Neuronal stem cell (in vitro differentiated cells): ENCODE results near the gene HRH1.

Source experiments
- DNase-seq: peaks from one replicate; pipeline ENCODE4 v3.0.0-alpha.2; 2013; ENCODE audit warnings: low spot score
- H2AFZ ChIP-seq: one replicate; pipeline ENCODE4 v1.6.1; 2013; ENCODE audit warnings: mild to moderate bottlenecking, low read length, inconsistent platforms
- H2AK5ac ChIP-seq: 2 replicates; pipeline ENCODE4 v1.6.1; 2013; ENCODE audit warnings: low read depth, mild to moderate bottlenecking, inconsistent platforms, low read length, moderate library complexity, mixed read lengths
- H2BK120ac ChIP-seq: 2 replicates; pipeline ENCODE4 v1.6.1; 2013; ENCODE audit warnings: low read depth, mild to moderate bottlenecking, inconsistent platforms, low read length, moderate library complexity, mixed read lengths
- H2BK12ac ChIP-seq: one replicate; pipeline ENCODE4 v1.6.1; 2013; ENCODE audit warnings: low read length, inconsistent platforms
- H2BK15ac ChIP-seq: 2 replicates; pipeline ENCODE4 v1.6.1; 2013; ENCODE audit warnings: mild to moderate bottlenecking, low read length, inconsistent platforms, mixed read lengths
- H2BK5ac ChIP-seq: one replicate; pipeline ENCODE4 v1.6.1; 2013; ENCODE audit warnings: inconsistent platforms, mild to moderate bottlenecking, low read length, moderate library complexity
- H3K14ac ChIP-seq: one replicate; pipeline ENCODE4 v1.6.1; 2013; ENCODE audit warnings: low read length, inconsistent platforms
- H3K18ac ChIP-seq: 2 replicates; pipeline ENCODE4 v1.6.1; 2013; ENCODE audit warnings: low read length, inconsistent platforms
- H3K23ac ChIP-seq: 2 replicates; pipeline ENCODE4 v1.6.1; 2013; ENCODE audit warnings: low read depth, mild to moderate bottlenecking, mixed read lengths, low read length, inconsistent platforms; ENCODE audit not compliant: poor library complexity
- H3K27ac ChIP-seq: replicated peaks from 3 replicates; pipeline ENCODE4 v1.5.1; 2013; ENCODE audit warnings: low read length, inconsistent platforms
- H3K27me3 ChIP-seq, 3 experiments: 2 replicates each; pipeline ENCODE4 v1.6.1; 2013; ENCODE audit warnings: low read length in 3 of 3, mild to moderate bottlenecking in 2 of 3, inconsistent platforms in 1 of 3, low read depth in 1 of 3, mixed read lengths in 1 of 3, moderate library complexity in 1 of 3; ENCODE audit not compliant: control insufficient read depth in 3 of 3, insufficient read depth in 3 of 3
- H3K36me3 ChIP-seq, 2 donors: replicated peaks in 1 of 2; 2 replicates each; pipeline ENCODE4 v1.6.1; 2013; ENCODE audit warnings: low read length in 2 of 2; ENCODE audit not compliant: control insufficient read depth in 2 of 2, insufficient read depth in 2 of 2
- H3K4ac ChIP-seq: 2 replicates; pipeline ENCODE4 v1.6.1; 2013; ENCODE audit warnings: inconsistent platforms, mild to moderate bottlenecking, low read length, moderate library complexity
- H3K4me1 ChIP-seq, 2 donors: 1 replicate in 1 of 2; 2 replicates in 1 of 2; pipeline ENCODE4 v1.6.1; 2013; ENCODE audit warnings: low read length in 2 of 2, low read depth in 1 of 2; ENCODE audit not compliant: control insufficient read depth in 2 of 2, insufficient read depth in 1 of 2
- H3K4me2 ChIP-seq: one replicate; pipeline ENCODE4 v1.6.1; 2013; ENCODE audit warnings: mild to moderate bottlenecking, low read length, inconsistent platforms; ENCODE audit not compliant: insufficient read depth, poor library complexity, severe bottlenecking
- H3K4me3 ChIP-seq, 2 donors: 2 replicates each; pipeline ENCODE4 v1.5.1; 2013; ENCODE audit warnings: low read length in 2 of 2, mild to moderate bottlenecking in 2 of 2, inconsistent platforms in 1 of 2, moderate library complexity in 1 of 2
- H3K79me1 ChIP-seq: one replicate; pipeline ENCODE4 v1.6.1; 2013; ENCODE audit warnings: low read depth, mild to moderate bottlenecking, inconsistent platforms, low read length, moderate library complexity
- H3K9ac ChIP-seq: one replicate; pipeline ENCODE4 v1.6.1; 2013; ENCODE audit warnings: mild to moderate bottlenecking, low read depth, low read length, inconsistent platforms; ENCODE audit not compliant: poor library complexity
- H3K9me3 ChIP-seq, 2 donors: replicated peaks in 1 of 2; 2 replicates each; pipeline versions ENCODE3 to v1.6.1; 2013; ENCODE audit warnings: low read length in 2 of 2, mild to moderate bottlenecking in 2 of 2, inconsistent platforms in 1 of 2, low read depth in 1 of 2, mixed read lengths in 1 of 2, moderate library complexity in 1 of 2; ENCODE audit not compliant: control insufficient read depth in 2 of 2, insufficient read depth in 1 of 2
- H4K8ac ChIP-seq: one replicate; pipeline ENCODE4 v1.6.1; 2013; ENCODE audit warnings: low read depth, mild to moderate bottlenecking, inconsistent platforms, low read length, moderate library complexity
- H4K91ac ChIP-seq: one replicate; pipeline ENCODE4 v1.6.1; 2013; ENCODE audit warnings: low read length, low read depth, mild to moderate bottlenecking, inconsistent platforms; ENCODE audit not compliant: poor library complexity
- WGBS, 2 donors: extraction: QIAGEN DNeasy Blood & Tissue Kit; methylation state at CpG; one replicate each; pipeline ENCODE4 v1.1.7; 2013; ENCODE audit warnings: missing lambda C conversion rate in 2 of 2, mixed read lengths in 1 of 2; ENCODE audit not compliant: insufficient read length in 2 of 2, insufficient replicate concordance in 1 of 2; ENCODE audit errors: extremely low coverage in 2 of 2; 5-methylcytosine and 5-hydroxymethylcytosine counted together

Gene HRH1

GRCh38 chr3:11161666-11162065 is 7.4 kb downstream of the HRH1 start:
- no peak overlapping the region for H2BK5ac ChIP-seq
- no peak overlapping the region for H3K18ac ChIP-seq
- WGBS, 2 donors = no CpG with 5 or more reads among the region's 7 CpGs
- H2AK5ac ChIP-seq = no peak overlapping the region
- H3K27ac ChIP-seq = no peak overlapping the region
- H4K8ac ChIP-seq = no peak overlapping the region
- no peak overlapping the region for H3K14ac ChIP-seq
- H3K23ac ChIP-seq = no peak overlapping the region
- no peaks in the 10 kb centered on the region for H3K36me3 ChIP-seq
- no peak overlapping the region for H2BK120ac ChIP-seq
- no peak overlapping the region for H3K9ac ChIP-seq
- no peak overlapping the region for H2BK15ac ChIP-seq
- no peak overlapping the region for H4K91ac ChIP-seq
- peaks cover 0 to 35% (median 0%) of the 10 kb centered on the region in 3 experiments for H3K27me3 ChIP-seq
- peak overlapping the region in 1 of 2 donors; percentile 39 for H3K4me3 ChIP-seq
- no peak overlapping the region for H2BK12ac ChIP-seq
- H3K4me2 ChIP-seq = no peak overlapping the region
- no peak overlapping the region for H3K4ac ChIP-seq
- no peaks in the 10 kb centered on the region for H3K4me1 ChIP-seq
- no peak for DNase-seq
- no peak overlapping the region for H2AFZ ChIP-seq
- no peaks in the 10 kb centered on the region for H3K79me1 ChIP-seq
- no peaks in the 10 kb centered on the region for H3K9me3 ChIP-seq

- H3K79me1 ChIP-seq = no peaks in the 10 kb centered on the region
- H2BK5ac ChIP-seq = no peak overlapping the region
- no peak overlapping the region for H3K23ac ChIP-seq
- H2BK120ac ChIP-seq = no peak overlapping the region
- no peak for DNase-seq
- no peak overlapping the region for H3K4me3 ChIP-seq
- H3K18ac ChIP-seq = no peak overlapping the region
- H3K9ac ChIP-seq = no peak overlapping the region
- no peak overlapping the region for H2AK5ac ChIP-seq
- peaks cover 0 to 25% (median 0%) of the 10 kb centered on the region in 3 experiments for H3K27me3 ChIP-seq
- H3K4ac ChIP-seq = no peak overlapping the region
- H3K14ac ChIP-seq = no peak overlapping the region
- WGBS, 2 donors = no CpG with 5 or more reads among the region's 6 CpGs
- H3K9me3 ChIP-seq = no peaks in the 10 kb centered on the region
- no peak overlapping the region for H3K27ac ChIP-seq
- no peaks in the 10 kb centered on the region for H3K4me1 ChIP-seq
- H3K4me2 ChIP-seq = no peak overlapping the region
- H2AFZ ChIP-seq = no peak overlapping the region
- H3K36me3 ChIP-seq = no peaks in the 10 kb centered on the region
- H2BK15ac ChIP-seq = no peak overlapping the region
- H2BK12ac ChIP-seq = no peak overlapping the region
- no peak overlapping the region for H4K8ac ChIP-seq
- no peak overlapping the region for H4K91ac ChIP-seq
These were observed 8.4 kb downstream of the HRH1 start for GRCh38 chr3:11162401-11163345.

- H2BK12ac ChIP-seq = no peak overlapping the region
- H2BK5ac ChIP-seq = no peak overlapping the region
- H3K23ac ChIP-seq = no peak overlapping the region
- H2AFZ ChIP-seq = no peak overlapping the region
- no peak for DNase-seq
- no peaks in the 10 kb centered on the region for H3K36me3 ChIP-seq
- H3K14ac ChIP-seq = no peak overlapping the region
- H3K4me2 ChIP-seq = no peak overlapping the region
- peaks cover 0 to 4% of the 10 kb centered on the region in 2 donors for H3K4me1 ChIP-seq
- no peak overlapping the region for H4K91ac ChIP-seq
- H2BK120ac ChIP-seq = no peak overlapping the region
- no CpG with 5 or more reads among the region's 5 CpGs for WGBS, 2 donors
- H3K27me3 ChIP-seq = peaks cover 0 to 16% (median 0%) of the 10 kb centered on the region in 3 experiments
- no peaks in the 10 kb centered on the region for H3K9me3 ChIP-seq
- H3K27ac ChIP-seq = no peak overlapping the region
- no peaks in the 10 kb centered on the region for H3K79me1 ChIP-seq
- no peak overlapping the region for H4K8ac ChIP-seq
- no peak overlapping the region for H2BK15ac ChIP-seq
- no peak overlapping the region for H3K18ac ChIP-seq
- no peak overlapping the region for H3K4me3 ChIP-seq
- H3K9ac ChIP-seq = no peak overlapping the region
- H3K4ac ChIP-seq = no peak overlapping the region
- no peak overlapping the region for H2AK5ac ChIP-seq
These were observed 10.3 kb downstream of the HRH1 start for GRCh38 chr3:11164607-11165006.

GRCh38 chr3:11165476-11165875 is 11.2 kb downstream of the HRH1 start:
- no peak overlapping the region for H3K9ac ChIP-seq
- peaks cover 0 to 4% of the 10 kb centered on the region in 2 donors for H3K4me1 ChIP-seq
- H3K18ac ChIP-seq = no peak overlapping the region
- no peak overlapping the region for H4K91ac ChIP-seq
- no peak overlapping the region for H2AK5ac ChIP-seq
- H3K36me3 ChIP-seq = no peaks in the 10 kb centered on the region
- no peak overlapping the region for H3K4ac ChIP-seq
- H3K14ac ChIP-seq = no peak overlapping the region
- H2BK120ac ChIP-seq = no peak overlapping the region
- no peaks in the 10 kb centered on the region for H3K79me1 ChIP-seq
- no peak overlapping the region for H4K8ac ChIP-seq
- H2BK12ac ChIP-seq = no peak overlapping the region
- H3K27ac ChIP-seq = no peak overlapping the region
- DNase-seq = no peak
- no peak overlapping the region for H2BK5ac ChIP-seq
- H3K9me3 ChIP-seq = no peaks in the 10 kb centered on the region
- H2AFZ ChIP-seq = no peak overlapping the region
- H3K23ac ChIP-seq = no peak overlapping the region
- no peak overlapping the region for H3K4me3 ChIP-seq
- H3K27me3 ChIP-seq = peaks cover 0 to 11% (median 0%) of the 10 kb centered on the region in 3 experiments
- H3K4me2 ChIP-seq = no peak overlapping the region
- H2BK15ac ChIP-seq = no peak overlapping the region
- no CpG with 5 or more reads among the region's 8 CpGs for WGBS, 2 donors
